Measurements from ENCODE around the gene WDR73. TPM values are rescaled to one million over a fixed set of nuclear protein-coding genes. Genes with fewer than 3 reads are reported as not detected.

Gene WDR73
- total RNA-seq, 4 donors from 2014 or later: 13.7 to 26.8 (median 20.4) TPM

DNA sequence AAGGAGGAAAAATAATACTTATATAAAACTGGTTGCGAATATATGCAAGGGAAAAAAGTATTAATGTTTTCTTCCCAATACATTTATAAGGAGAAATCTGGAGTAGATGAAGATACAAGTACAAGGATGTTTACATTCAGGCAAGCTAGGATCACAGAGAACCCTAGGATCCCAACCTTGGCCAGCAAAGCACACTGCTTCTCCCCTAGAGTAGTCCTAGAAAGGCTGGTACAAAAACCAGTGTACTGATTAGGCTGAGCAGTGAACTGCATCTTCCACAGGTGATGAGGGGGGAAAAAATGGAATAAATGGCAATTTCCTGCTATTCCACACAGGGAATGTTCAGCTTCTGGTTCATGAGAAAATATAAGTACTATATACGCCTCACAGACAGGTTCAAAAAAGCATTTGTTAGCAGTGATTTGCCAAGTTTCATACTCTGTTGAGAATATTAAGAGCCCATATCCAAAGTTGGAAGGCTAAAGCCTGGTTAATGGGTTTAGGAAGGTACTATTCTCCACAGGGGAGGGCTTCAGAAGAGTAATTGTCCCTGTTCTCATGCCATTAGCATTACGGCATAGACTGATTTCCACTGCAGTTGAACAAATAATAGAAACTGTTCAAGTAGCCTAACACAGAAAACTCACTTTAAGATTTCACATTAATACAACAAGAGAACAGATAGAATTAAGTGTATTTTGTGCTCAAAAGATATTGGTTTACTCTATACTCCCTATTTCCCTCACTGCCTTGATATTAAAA, 14.3 kb upstream of the WDR73 start:
- TF ChIP-seq, protein P1, sequence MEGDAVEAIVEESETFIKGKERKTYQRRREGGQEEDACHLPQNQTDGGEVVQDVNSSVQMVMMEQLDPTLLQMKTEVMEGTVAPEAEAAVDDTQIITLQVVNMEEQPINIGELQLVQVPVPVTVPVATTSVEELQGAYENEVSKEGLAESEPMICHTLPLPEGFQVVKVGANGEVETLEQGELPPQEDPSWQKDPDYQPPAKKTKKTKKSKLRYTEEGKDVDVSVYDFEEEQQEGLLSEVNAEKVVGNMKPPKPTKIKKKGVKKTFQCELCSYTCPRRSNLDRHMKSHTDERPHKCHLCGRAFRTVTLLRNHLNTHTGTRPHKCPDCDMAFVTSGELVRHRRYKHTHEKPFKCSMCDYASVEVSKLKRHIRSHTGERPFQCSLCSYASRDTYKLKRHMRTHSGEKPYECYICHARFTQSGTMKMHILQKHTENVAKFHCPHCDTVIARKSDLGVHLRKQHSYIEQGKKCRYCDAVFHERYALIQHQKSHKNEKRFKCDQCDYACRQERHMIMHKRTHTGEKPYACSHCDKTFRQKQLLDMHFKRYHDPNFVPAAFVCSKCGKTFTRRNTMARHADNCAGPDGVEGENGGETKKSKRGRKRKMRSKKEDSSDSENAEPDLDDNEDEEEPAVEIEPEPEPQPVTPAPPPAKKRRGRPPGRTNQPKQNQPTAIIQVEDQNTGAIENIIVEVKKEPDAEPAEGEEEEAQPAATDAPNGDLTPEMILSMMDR (IDR thresholded peaks at IDR 0.05): no peak
- DNase-seq (ENCODE audit: low spot score): no peak

DNA sequence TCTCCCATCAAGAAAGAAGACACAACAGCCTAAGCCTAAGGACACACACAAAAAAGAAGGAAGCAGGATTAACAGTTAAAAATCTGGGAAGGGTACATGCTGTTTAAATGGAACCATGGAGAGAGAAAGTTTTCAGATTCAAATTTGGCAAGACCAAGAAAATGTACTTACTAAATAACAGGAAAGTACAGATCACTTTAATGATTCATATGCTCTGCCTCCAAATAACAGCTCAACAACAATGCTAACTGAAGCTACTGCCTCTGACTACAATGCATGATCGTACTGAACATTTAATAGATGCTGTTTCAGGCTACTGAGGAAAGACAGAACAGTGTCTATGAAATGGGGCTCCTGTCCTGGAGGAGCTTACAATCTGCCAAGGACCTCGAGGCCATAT, 12.3 kb upstream of the WDR73 start:
- DNase-seq (ENCODE audit: low spot score) (no peak), ATAC-seq (ENCODE audit: low FRiP score) (no peak)
- TF ChIP-seq, protein P1 (IDR thresholded peaks at IDR 0.05): no peak

More for the DNA sequence above, 14.3 kb upstream of the WDR73 start:
- ATAC-seq (ENCODE audit: low FRiP score): no peak

DNA sequence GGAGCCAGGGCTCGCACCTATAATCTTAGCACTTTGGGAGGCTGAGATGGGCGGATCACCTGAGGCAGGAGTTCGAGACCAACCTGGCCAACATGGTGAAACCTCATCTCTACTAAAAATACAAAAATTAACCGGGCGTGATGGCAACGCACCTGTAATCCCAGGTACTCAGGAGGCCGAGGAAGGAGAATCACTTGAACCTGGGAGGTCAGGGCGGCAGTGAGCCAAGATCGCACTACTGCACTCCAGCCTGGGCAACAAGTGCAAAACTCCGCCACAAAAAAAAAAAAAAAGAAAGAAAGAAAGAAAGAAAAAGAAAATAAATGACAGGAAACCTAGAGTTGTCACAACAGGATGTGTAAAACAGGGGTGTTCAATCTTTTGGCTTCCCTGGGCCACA, 6.9 kb upstream of the WDR73 start:
- ATAC-seq (ENCODE audit: low FRiP score) (no peak), DNase-seq (ENCODE audit: low spot score) (no peak)
- TF ChIP-seq, protein P1 (IDR thresholded peaks at IDR 0.05): no peak

DNA sequence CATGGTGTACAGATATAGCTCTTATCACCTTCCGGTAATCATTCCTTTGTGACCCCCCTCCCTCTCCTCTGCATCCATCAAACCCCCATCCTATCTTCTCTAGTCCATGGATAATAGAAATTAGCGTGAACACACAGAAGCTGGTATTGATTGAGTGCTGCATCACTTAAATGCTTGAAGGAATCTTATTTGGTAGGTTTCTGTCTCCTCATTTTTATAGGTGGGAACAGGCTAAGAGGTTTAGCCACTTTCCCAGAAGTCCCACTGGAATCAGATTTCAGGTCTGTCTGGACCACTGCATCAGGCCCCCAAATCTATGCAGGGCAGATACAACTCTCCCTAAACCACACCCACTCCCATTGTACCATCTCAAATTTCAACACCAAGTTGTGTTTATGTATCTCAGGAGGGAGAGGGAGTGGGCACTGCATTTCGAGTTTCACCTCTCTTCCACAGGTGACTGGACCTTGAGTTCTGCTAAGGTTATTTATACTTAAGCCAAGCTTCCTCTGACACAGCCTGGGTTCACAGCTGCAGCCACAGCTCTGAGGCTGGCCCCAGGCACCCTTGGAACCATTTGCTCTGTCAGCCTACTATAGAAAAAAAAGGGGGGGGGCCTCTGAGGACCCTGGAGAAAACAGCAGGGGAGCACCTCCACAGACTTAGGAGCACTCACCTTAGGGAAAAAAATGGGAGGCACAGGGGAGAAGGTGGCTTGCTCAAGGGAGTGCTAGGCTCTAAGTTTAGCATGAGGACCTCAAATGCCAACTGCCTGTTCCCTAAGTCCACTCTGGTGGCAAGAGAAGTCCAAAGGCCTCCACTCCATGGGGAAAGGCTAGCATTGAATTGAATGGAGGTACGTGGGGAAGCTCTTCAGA, 6.1 kb upstream of the WDR73 start:
- DNase-seq (ENCODE audit: low spot score) (no peak), ATAC-seq (ENCODE audit: low FRiP score) (no peak)

DNA sequence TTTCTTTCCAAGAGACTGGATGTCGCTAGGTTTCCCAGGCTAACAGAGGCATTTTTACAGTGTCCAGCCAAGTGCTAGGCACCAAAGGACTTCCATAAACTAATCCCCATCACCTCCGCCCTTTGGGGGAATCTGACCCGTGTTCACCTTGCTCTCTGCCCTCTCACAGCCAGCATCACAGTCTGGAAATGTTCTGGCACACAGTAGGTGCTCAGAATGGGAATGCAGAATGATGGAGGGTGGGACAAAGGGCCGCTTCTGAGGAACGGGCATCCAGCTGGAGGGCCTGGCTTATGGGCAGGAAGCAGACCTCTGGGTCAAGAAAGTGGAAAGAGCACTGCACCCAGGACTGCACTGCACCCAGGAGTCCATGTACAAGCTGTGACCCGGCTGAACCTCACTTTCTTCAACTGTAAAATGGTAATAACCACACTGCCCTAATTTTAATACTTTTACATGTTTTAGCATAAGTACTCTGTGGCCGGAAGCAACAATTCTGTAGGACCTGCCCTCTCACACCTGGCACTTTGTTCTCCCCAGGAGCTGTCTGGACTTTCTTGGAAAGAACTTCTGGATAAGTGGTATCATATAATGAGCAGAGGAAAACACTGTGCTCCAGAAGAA, 4.8 kb upstream of the WDR73 start:
- TF ChIP-seq, protein P1 (IDR thresholded peaks at IDR 0.05): no peak
- ATAC-seq (ENCODE audit: low FRiP score) (no peak), DNase-seq (ENCODE audit: low spot score) (no peak)

More for the DNA sequence above, 6.1 kb upstream of the WDR73 start:
- TF ChIP-seq, protein P1 (IDR thresholded peaks at IDR 0.05): no peak

DNA sequence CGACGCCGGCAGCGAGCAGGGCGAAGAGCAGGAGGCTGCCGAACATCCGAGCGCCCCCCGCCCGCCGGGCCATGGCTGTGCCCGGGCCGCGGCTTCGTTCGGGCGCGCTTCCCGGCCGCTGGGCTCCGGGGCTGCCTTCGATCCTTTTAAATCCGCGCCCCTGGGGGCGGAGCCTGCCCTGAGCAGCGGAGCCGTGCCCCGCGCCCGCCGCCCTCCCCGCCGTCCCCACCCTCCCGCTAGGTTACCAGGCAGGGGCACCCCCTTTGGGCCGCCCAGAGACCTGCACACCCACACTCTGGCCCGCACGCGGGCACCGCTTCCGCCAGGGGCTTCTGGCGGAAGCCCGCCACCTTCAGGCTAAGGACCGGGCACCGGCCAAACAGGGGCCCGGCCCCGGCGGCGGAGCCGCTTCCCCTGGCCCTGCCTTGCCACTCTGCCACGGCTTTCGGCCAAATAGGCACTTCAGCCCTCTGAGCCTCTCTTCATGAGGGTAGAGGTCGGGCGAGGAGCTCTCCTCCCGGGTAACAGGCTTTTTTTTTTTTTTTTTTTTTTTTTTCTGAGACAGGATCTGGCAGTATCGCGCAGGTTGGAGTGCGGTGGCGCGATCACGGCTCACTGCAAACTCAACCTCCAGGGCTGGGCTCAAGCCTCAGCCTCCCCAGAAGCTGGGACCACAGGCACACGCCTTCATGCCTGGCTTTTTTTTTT, 4.2 kb upstream of the WDR73 start, which contains the start of gene NMB:
NMB (minus strand) TSS at position 120 of the 708 bp plus-strand sequence; CDS start at position 73, 47 bp downstream.
- DNase-seq (ENCODE audit: low spot score) (peak; percentile 50), ATAC-seq (ENCODE audit: low FRiP score) (peak; percentile 84)
- TF ChIP-seq, protein P1 (IDR thresholded peaks at IDR 0.05): no peak
